ENCODE results near the gene MRPL34. TPM values are rescaled to one million over a fixed set of nuclear protein-coding genes. Genes with fewer than 3 reads are reported as not detected.

Gene MRPL34
- total and polyA plus RNA-seq, 10 donors: 37.5 to 153 (median 74.7) TPM

DNA sequence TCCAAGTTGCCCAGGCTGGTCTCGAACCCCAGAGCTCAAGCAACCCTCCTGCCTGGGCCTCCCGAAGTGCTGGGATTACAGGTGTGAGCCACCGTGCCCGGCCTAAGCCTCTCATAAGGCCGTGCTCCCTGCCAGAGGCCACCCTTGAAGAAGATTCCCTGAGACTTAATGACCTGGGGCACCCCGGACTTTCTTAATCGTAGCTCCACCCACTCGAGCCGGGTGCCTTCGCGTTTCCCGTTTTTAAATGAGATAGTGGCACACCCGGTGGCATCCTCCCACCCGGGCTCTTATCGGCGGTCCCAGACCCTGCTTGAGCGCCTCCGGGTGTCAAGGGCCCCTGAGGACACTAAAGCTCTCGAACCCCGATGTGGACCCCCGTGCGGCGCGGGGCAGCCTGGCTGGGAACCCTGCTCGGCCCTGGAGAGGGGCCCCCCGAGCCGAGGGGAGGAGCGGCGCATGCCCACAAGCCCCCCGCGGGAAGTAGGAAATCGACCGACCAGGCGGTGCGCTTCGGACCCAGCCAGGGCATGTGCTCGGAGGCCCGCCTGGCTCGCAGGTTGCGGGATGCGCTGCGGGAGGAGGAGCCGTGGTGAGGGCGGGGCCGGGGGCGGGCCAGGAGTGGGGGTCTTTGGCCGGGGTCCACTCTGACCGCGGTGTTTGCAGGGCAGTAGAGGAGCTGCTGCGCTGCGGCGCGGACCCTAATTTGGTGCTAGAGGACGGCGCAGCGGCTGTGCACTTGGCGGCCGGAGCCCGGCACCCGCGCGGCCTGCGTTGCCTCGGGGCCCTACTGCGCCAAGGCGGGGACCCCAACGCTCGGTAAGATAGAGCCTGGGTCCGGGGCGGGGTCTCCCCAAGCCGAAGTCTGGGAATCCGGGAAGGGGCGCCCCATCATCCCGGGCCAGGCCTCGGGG is 24.0 kb upstream of the MRPL34 start, which contains the start of gene ANKLE1:
Gene ANKLE1, plus strand, starts transcription at position 511 of the 914 bp plus-strand sequence. Its CDS starts 20 bp downstream, at position 531.
- Histone ChIP-seq H3K4me3 (peak within 1 kb of the TSS; percentile 37 to 78 (median 57)), H3K27ac (peak within 1 kb of the TSS in 5 of 8 donors; percentile 15 to 80 (median 51)), H3K9me3 (no peaks in the 10 kb centered on the region), H3K27me3 (replicated peaks in 1 of 7) (peaks cover 0 to 24% (median 14%) of the 10 kb centered on the region in 7 donors), H3K36me3 (peaks cover 0 to 56% (median 16%) of the 10 kb centered on the region in 6 donors), H3K4me1 (peaks cover 11 to 24% (median 19%) of the 10 kb centered on the region in 6 donors)
- 1 to 34% (median 5%) methylated on average over 18 to 75 of the region's 75 CpGs for WGBS, 5 donors
- peak; percentile 89 for DNase-seq
- TF ChIP-seq, protein P1, sequence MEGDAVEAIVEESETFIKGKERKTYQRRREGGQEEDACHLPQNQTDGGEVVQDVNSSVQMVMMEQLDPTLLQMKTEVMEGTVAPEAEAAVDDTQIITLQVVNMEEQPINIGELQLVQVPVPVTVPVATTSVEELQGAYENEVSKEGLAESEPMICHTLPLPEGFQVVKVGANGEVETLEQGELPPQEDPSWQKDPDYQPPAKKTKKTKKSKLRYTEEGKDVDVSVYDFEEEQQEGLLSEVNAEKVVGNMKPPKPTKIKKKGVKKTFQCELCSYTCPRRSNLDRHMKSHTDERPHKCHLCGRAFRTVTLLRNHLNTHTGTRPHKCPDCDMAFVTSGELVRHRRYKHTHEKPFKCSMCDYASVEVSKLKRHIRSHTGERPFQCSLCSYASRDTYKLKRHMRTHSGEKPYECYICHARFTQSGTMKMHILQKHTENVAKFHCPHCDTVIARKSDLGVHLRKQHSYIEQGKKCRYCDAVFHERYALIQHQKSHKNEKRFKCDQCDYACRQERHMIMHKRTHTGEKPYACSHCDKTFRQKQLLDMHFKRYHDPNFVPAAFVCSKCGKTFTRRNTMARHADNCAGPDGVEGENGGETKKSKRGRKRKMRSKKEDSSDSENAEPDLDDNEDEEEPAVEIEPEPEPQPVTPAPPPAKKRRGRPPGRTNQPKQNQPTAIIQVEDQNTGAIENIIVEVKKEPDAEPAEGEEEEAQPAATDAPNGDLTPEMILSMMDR (IDR thresholded peaks at IDR 0.05 in 8 of 11, conservative IDR thresholded peaks at IDR 0.05 in 3 of 11): no peak
- TF ChIP-seq POLR2AphosphoS5 (IDR thresholded peaks at IDR 0.05) (peak; percentile 37 to 74 (median 58)), POLR2A (IDR thresholded peaks at IDR 0.05) (no peak)
- intact Hi-C loops (cut with DNase I; ENCODE audit: low total_unique reads): loop anchor here (2.0 kb wide), 1 partner anchor 215 kb away; no protein-coding TSS in a partner anchor

DNA sequence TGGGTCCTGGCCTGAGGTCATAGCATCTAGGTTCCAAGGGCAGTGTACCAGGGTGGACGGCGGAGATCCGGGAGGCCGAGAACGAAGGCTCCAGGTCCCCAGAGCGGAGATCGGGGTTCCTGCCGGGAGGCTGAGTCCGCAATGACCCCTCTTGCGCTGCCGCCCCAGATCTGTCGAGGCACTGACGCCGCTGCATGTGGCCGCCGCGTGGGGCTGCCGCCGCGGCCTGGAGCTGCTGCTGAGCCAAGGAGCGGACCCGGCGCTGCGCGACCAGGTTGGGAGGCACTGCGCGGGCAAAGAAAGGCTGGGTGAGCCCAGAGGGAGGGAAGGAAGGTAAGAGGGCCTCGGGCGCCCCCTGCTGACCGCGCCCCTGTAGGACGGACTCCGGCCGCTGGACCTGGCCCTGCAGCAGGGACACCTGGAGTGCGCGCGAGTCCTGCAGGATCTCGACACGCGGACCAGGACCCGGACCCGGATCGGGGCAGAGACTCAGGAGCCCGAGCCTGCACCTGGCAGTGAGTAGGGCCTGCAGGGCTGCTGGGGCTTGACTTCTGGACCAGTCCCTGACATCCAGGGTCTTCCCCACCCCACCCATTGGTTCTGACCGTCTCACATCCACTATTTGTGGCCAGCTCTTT is 23.1 kb upstream of the MRPL34 start:
- TF ChIP-seq POLR2AphosphoS5 (IDR thresholded peaks at IDR 0.05) (peak; percentile 55 to 78 (median 64)), POLR2A (IDR thresholded peaks at IDR 0.05) (no peak)
- TF ChIP-seq, protein P1 (IDR thresholded peaks at IDR 0.05 in 8 of 11, conservative IDR thresholded peaks at IDR 0.05 in 3 of 11): peak; percentile 86 to 98 (median 95)
- DNase-seq: peak; percentile 95
- H3K4me1 ChIP-seq: peaks cover 11 to 24% (median 19%) of the 10 kb centered on the region in 6 donors
- peaks cover 0 to 47% (median 7%) of the 10 kb centered on the region in 6 donors for H3K36me3 ChIP-seq
- H3K4me3 ChIP-seq: peak overlapping the region; percentile 37 to 78 (median 57)
- intact Hi-C loops (cut with DNase I; ENCODE audit: low total_unique reads): loop anchor here (2.0 kb wide), 1 partner anchor 216 kb away; no protein-coding TSS in a partner anchor
- WGBS, 5 donors: 3 to 5% (median 4%) methylated on average over 43 to 45 of the region's 45 CpGs
- no peaks in the 10 kb centered on the region for H3K9me3 ChIP-seq
- peaks cover 0 to 24% (median 14%) of the 10 kb centered on the region in 7 donors for H3K27me3 ChIP-seq (replicated peaks in 1 of 7)
- peak overlapping the region in 4 of 8 donors; percentile 41 to 80 (median 54) for H3K27ac ChIP-seq

DNA sequence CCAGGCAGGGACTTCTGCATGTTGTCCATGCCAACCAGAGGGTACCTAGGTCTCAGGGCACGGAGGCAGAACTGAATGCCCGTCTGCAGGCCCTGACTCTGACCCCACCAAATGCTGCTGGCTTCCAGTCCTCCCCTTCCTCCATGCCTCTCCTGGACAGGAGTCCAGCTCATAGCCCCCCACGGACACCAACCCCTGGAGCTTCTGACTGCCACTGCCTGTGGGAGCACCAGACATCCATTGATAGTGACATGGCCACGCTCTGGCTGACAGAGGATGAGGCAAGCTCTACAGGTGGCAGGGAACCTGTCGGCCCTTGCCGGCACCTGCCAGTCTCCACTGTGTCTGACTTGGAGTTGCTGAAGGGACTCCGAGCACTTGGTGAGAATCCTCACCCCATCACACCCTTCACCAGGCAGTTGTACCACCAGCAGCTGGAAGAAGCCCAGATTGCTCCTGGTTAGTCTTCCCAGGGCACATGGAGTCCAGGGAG is 22.1 kb upstream of the MRPL34 start:
- intact Hi-C loops (cut with DNase I; ENCODE audit: low total_unique reads): loop anchor here (2.0 kb wide), 1 partner anchor 217 kb away; no protein-coding TSS in a partner anchor
- DNase-seq: no peak
- Histone ChIP-seq H3K4me1 (peaks cover 11 to 24% (median 19%) of the 10 kb centered on the region in 6 donors), H3K27ac (no peak overlapping the region), H3K4me3 (no peak overlapping the region), H3K27me3 (replicated peaks in 1 of 7) (peaks cover 0 to 26% (median 14%) of the 10 kb centered on the region in 7 donors), H3K9me3 (no peaks in the 10 kb centered on the region), H3K36me3 (peaks cover 0 to 37% (median 5%) of the 10 kb centered on the region in 6 donors)
- TF ChIP-seq POLR2AphosphoS5 (IDR thresholded peaks at IDR 0.05) (no peak), POLR2A (IDR thresholded peaks at IDR 0.05) (no peak)
- TF ChIP-seq, protein P1 (IDR thresholded peaks at IDR 0.05 in 8 of 11, conservative IDR thresholded peaks at IDR 0.05 in 3 of 11): no peak
- 80 to 97% (median 91%) methylated on average over 1 to 7 of the region's 7 CpGs for WGBS, 5 donors
